HG02623 (cell line): ENCODE measurements around the gene IGFL4.
"Not testable (repeated sequence)": the region's sequence is repeated elsewhere in the genome, so short reads cannot be mapped to it uniquely, and the experiment has no call there.

Experiments used
- ATAC-seq: cut with Tn5 transposase; IDR thresholded peaks from one replicate; pipeline ENCODE4 v1.9.1; 2021; ENCODE audit warnings: moderate library complexity; ENCODE audit not compliant: unreplicated experiment

Gene IGFL4

DNA sequence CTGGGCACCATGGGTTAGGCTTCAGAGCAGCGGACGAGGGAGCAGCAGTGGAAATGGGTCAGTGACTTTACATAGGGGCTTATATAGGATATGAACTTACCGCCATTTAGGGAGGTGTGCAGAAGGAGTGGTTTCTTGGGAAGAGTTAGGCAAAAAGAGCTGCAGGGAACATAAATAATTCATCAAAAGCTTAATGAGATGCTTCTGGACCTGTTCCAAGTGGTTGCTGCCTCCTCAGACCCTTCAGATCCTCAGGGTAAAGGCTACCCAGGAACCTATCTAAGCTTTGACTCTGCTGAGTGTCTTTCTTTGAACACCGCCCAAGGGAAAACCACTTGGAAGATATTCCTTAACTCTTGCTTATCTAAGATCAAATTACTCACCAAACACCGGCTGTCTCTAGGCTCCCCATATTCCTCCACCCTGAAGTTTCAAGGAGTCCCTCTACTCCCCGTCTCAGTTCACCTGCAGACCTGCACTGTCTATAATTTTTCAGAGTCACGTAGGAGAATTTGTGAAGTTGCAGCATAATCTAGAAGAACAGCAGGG is at the start of gene IGFL4:
Gene IGFL4, minus strand, starts transcription at position 51 of the 549 bp plus-strand sequence. Its CDS starts 40 bp downstream, at position 11.
- no peak for ATAC-seq

GRCh38 chr19:46090444-46090843 is 49.6 kb upstream of the IGFL4 start:
- ATAC-seq, result no peak

DNA sequence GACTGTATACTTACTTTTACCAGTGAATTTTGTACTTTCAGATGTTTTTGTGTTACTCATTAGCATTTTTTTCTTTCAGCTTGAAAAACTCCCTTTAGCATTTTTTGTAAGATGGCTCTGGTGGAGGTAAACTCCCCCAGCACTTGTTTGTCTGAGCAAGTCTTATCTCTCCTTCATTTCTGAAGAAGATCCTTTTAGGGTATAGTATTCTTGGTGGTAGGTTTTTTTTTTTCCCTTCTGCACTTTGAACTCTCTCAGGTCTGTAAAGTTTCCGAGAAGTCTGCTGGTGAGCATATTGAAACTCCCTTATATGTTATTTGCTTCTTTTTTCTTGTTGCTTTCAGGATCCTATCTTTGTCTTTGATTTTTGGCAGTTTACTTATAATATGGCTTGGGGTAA is 48.6 kb upstream of the IGFL4 start:
- no peak for ATAC-seq

- no peak for ATAC-seq
These were observed 47.3 kb upstream of the IGFL4 start for GRCh38 chr19:46088101-46088500.

GRCh38 chr19:46085888-46086287 is 45.1 kb upstream of the IGFL4 start:
- no peak for ATAC-seq

DNA sequence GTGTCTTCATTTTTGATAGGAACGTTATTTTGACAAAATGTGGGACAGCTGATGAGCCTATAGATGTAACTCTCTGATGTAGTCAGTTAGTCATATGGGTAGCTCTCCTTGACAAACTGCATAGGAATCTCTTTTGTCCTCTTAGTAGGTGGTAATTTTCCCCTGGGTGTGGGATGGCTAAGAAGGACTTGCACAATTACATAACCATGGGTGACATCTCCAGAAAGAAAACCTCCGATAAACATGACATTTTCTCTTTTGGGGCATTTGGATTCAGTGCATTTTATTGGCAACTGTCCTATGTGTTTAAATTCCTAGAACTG is 41.9 kb upstream of the IGFL4 start:
- no peak for ATAC-seq

- ATAC-seq, result no peak
These were observed 41.3 kb upstream of the IGFL4 start for GRCh38 chr19:46081928-46082727.

- ATAC-seq, result no peak
These were observed 39.8 kb upstream of the IGFL4 start for GRCh38 chr19:46080561-46080960.

GRCh38 chr19:46079576-46079975 is 38.8 kb upstream of the IGFL4 start:
- no peak for ATAC-seq

- ATAC-seq, result not testable (repeated sequence)
These were observed 38.0 kb upstream of the IGFL4 start for GRCh38 chr19:46078573-46079332.

- no peak for ATAC-seq
These were observed 37.0 kb upstream of the IGFL4 start for GRCh38 chr19:46077815-46078167.

- ATAC-seq, result no peak
These were observed 36.4 kb upstream of the IGFL4 start for GRCh38 chr19:46076951-46077814.

- ATAC-seq, result no peak
These were observed 35.5 kb upstream of the IGFL4 start for GRCh38 chr19:46076031-46076880.

DNA sequence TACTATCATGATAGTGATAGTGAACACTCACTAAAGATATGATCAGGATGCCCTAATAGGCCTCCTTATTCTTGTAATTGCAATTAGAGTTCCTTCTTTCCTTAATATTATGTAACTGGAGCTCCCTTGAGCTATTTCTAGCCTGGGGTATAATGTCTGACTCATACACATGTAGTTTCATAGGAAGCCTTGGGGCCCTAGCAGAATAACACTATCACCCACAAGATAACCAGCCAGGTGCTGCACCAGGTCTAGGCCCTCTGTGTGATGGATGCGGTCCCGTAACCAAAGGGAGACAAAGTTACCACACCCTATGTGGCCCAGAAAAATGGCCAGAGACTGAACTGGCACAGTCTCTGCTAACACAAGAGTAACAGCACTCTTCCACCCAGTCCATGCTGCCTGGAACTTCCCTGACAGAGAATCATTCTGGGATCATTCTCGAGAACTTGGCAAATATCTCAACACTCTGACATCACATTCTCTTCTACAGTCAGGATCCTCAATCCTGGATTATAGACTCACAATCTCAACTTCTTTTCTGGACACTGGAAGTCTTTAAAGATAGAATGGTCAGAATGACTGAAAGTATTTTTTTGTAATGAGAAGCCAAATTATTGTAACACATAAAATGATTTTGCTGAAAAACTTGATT is 32.6 kb upstream of the IGFL4 start:
- no peak for ATAC-seq

DNA sequence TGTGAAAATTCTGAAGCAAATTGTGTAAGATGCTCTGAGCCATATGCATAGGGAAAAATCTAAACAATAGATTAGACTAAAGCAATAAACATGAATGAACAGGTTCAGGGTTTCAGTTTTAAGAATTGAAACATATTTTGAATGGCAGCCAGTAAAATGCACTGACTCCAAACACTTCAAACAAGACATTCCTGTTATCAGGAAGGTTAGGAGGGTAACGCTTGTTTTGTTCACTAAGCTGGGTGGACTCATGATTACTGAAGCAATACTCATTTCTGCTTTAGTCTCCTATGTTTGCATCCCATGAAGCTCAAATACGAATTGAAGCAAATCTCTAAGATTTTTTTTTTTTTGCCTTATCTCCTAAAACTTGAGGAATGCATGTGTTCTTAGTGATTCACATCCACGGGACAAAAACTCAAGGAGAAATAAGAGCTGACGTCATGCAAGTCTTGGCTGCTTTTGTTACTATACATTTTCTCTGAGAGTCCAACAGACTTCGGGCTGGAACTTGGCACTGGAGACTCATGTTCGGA is 29.1 kb upstream of the IGFL4 start:
- ATAC-seq, result no peak

DNA sequence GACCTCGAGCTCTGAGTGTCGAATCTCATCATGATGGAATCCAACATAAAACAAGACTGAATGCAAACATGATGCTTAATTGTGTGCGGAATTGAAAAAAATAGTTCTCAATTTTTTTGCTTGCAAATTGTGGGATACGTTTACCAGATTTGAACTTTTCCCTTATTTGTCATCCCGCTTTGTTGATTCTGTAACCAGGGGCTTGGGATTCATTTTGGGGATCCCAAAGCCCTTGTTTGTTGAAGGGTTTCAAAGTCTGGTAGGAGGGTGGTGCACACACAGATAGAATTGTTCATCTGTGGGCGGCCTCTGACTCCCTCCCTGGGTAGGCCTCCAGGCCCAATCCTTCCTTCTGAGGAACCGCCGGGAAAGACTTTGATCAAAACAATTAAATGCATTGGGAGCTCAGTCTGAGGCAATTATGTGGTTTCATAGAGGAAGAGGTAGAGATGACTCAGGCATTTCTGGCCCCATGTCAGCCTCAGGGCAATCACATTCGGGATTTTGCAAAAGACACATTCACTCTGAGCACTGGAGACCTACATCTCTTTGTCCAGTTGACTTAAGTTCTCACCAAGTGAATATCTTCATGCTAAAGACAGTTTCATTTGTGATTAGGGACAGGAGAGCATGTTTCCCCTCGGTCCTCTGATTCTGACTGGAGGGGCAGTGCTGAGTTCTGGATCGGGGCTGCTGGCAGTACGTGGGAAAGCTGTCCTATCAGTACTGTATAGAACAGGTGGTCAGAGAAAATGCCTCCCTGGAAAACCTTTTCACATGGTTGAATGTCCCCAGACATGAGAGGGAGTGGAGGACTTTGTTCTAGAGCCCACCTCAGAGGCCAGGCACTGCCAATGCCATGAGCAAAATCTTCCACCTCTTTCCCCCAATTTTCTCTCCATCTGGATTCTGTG is 27.8 kb upstream of the IGFL4 start:
- ATAC-seq, result no peak

GRCh38 chr19:46067691-46068090 is 26.9 kb upstream of the IGFL4 start:
- no peak for ATAC-seq

- ATAC-seq, result no peak
These were observed 25.7 kb upstream of the IGFL4 start for GRCh38 chr19:46066471-46066870.
